IMR-90 (cell line): ENCODE results near the gene MORN5. TPM values are rescaled to one million over a fixed set of nuclear protein-coding genes. Genes with fewer than 3 reads are reported as not detected.

Source experiments
- microRNA-seq, 2 experiments: library from miRNA; stranded (forward) in 1 of 2; unstranded in 1 of 2; fragments of 10-50 nt in 1 of 2; fragments of <30 nt in 1 of 2; gene quantifications in 1 of 2; microRNA quantifications in 1 of 2; one replicate each; pipeline versions ENCODE3 to v1.1.0; 2013 to 2020; ENCODE audit not compliant: insufficient read depth in 1 of 2, insufficient read length in 1 of 2, unreplicated experiment in 1 of 2
- polyA plus RNA-seq, 3 experiments: library from polyadenylated mRNA; depleted of rRNA; stranded (reverse); fragments of >200 nt; gene quantifications; 2 replicates each; pipeline ENCODE4 v1.2.3, GENCODE V29; 2012; ENCODE audit warnings: low replicate concordance in 1 of 3
- small RNA-seq, 5 experiments: library from RNA; depleted of rRNA; stranded (forward); fragments of <200 nt; gene quantifications; one replicate each; pipeline ENCODE3, GENCODE V24; 2012
- total RNA-seq: library from RNA; depleted of rRNA; stranded (reverse); fragments of >200 nt; gene quantifications from 2 replicates; pipeline ENCODE4 v1.2.3, GENCODE V29; 2012; rRNA removed

Gene MORN5
- total and polyA plus RNA-seq, 2 of the 4 experiments (the other 2 are of a cell fraction): not detected

Small RNA genes lying within 50 kb of the gene (microRNA-seq; reads per million reads assigned to microRNA genes)
- gene MIR4478: 0 reads per million in 2 experiments

Small RNA genes lying within 50 kb of the gene (small RNA-seq; reads per million reads assigned to genes)
- gene MIR4478: 0 reads per million in 5 experiments

Other genes with a start within 250 kb of the MORN5 start
- 2.0 and 2.5 TPM in 2 replicates for gene TTLL11, start 66.6 kb upstream of the MORN5 start, total RNA-seq
- 4.6 and 4.8 TPM in 2 replicates for gene TTLL11, start 66.6 kb upstream of the MORN5 start, polyA plus RNA-seq (2012; rRNA removed)
- 45.2 and 80.8 TPM in 2 replicates for gene NDUFA8, start 129 bp upstream of the MORN5 start, total RNA-seq
- gene NDUFA8, start 129 bp upstream of the MORN5 start, polyA plus RNA-seq (2012; rRNA removed): 98.1 and 103 TPM in 2 replicates
- under 0.01 TPM in 2 replicates for gene LHX6, start 69.0 kb downstream of the MORN5 start, total RNA-seq
- 0.05 and 0.17 TPM in 2 replicates for gene LHX6, start 69.0 kb downstream of the MORN5 start, polyA plus RNA-seq (2012; rRNA removed)
- gene RBM18, start 104.9 kb downstream of the MORN5 start, total RNA-seq: 8.1 and 8.4 TPM in 2 replicates
- 13.8 and 15.6 TPM in 2 replicates for gene RBM18, start 104.9 kb downstream of the MORN5 start, polyA plus RNA-seq (2012; rRNA removed)
- gene MRRF, start 105.0 kb downstream of the MORN5 start, total RNA-seq: 35.8 and 38.0 TPM in 2 replicates
- gene MRRF, start 105.0 kb downstream of the MORN5 start, polyA plus RNA-seq (2012; rRNA removed): 27.1 and 32.1 TPM in 2 replicates
- gene PTGS1, start 211.1 kb downstream of the MORN5 start, total RNA-seq: 21.1 and 24.7 TPM in 2 replicates
- gene PTGS1, start 211.1 kb downstream of the MORN5 start, polyA plus RNA-seq (2012; rRNA removed): 33.9 and 38.3 TPM in 2 replicates